Transverse colon (tissue), 3 donors: Measurements from ENCODE around the gene RELL1.

Source experiments
- CTCF ChIP-seq, 5 experiments: fragments of 200-600 bp in 3 of 5; fragments of 450-650 bp in 2 of 5; sonication (generic) in 3 of 5; IDR thresholded peaks; 1 replicate in 2 of 5; 2 replicates in 3 of 5; pipeline ENCODE4 v1.5.1; 2016 to 2017; ENCODE audit warnings: antibody characterized with exemption in 5 of 5, inconsistent platforms in 3 of 5, mild to moderate bottlenecking in 2 of 5, moderate library complexity in 1 of 5
- POLR2A ChIP-seq: fragments of 450-650 bp; IDR thresholded peaks from one replicate; pipeline ENCODE4 v1.6.1; 2016; ENCODE audit warnings: antibody characterized with exemption, mild to moderate bottlenecking, moderate library complexity

GRCh38 chr4:37665333-37666320, 20.5 kb downstream of the RELL1 start:
- no peak for TF ChIP-seq CTCF (IDR thresholded peaks at IDR 0.05)
- TF ChIP-seq POLR2A: no peak
